Spleen (tissue), 11 donors: ENCODE data around the gene TAS1R3. TPM values are rescaled to one million over a fixed set of nuclear protein-coding genes. Genes with fewer than 3 reads are reported as not detected.

Experiments
- DNase-seq: peaks from one replicate; pipeline ENCODE4 v3.0.0-alpha.2; 2020
- H3K27ac ChIP-seq, 8 donors: fragments of 200-600 bp; sonication (generic) in 7 of 8; 1 replicate in 4 of 8; 2 replicates in 4 of 8; pipeline versions ENCODE4 v1.5.0 to v1.8.0; 2016 to 2021; ENCODE audit warnings: inconsistent platforms in 4 of 8, mild to moderate bottlenecking in 4 of 8, moderate library complexity in 1 of 8
- H3K27me3 ChIP-seq, 7 donors: fragments of 200-600 bp; sonication (generic) in 6 of 7; replicated peaks in 1 of 7; 1 replicate in 4 of 7; 2 replicates in 3 of 7; pipeline versions ENCODE4 v1.5.0 to v1.8.0; 2016 to 2021; ENCODE audit warnings: inconsistent platforms in 3 of 7, mild to moderate bottlenecking in 1 of 7
- H3K36me3 ChIP-seq, 6 donors: fragments of 200-600 bp; sonication (generic) in 5 of 6; 1 replicate in 4 of 6; 2 replicates in 2 of 6; pipeline versions ENCODE4 v1.5.0 to v1.8.0; 2016 to 2021; ENCODE audit warnings: inconsistent platforms in 2 of 6
- H3K4me1 ChIP-seq, 6 donors: fragments of 200-600 bp; sonication (generic) in 5 of 6; 1 replicate in 3 of 6; 2 replicates in 3 of 6; pipeline versions ENCODE4 v1.5.0 to v1.8.0; 2016 to 2021; ENCODE audit warnings: inconsistent platforms in 3 of 6
- H3K4me3 ChIP-seq, 8 donors: fragments of 200-600 bp; sonication (generic) in 7 of 8; 1 replicate in 4 of 8; 2 replicates in 4 of 8; pipeline versions ENCODE4 v1.5.0 to v1.8.0; 2016 to 2021; ENCODE audit warnings: inconsistent platforms in 4 of 8, mild to moderate bottlenecking in 4 of 8, moderate library complexity in 2 of 8
- H3K9me3 ChIP-seq, 8 donors: fragments of 200-600 bp; sonication (generic) in 7 of 8; 1 replicate in 4 of 8; 2 replicates in 4 of 8; pipeline versions ENCODE4 v1.5.0 to v1.8.0; 2016 to 2021; ENCODE audit warnings: inconsistent platforms in 4 of 8
- CTCF ChIP-seq, 11 experiments: fragments of 200-600 bp in 7 of 11; fragments of 450-650 bp in 4 of 11; sonication (generic) in 4 of 11; IDR thresholded peaks in 8 of 11; conservative IDR thresholded peaks in 3 of 11; 1 replicate in 7 of 11; 2 replicates in 4 of 11; pipeline versions ENCODE4 v1.4.0 to v1.8.0; 2016 to 2021; ENCODE audit warnings: antibody characterized with exemption in 11 of 11, inconsistent platforms in 4 of 11, mild to moderate bottlenecking in 1 of 11
- POLR2A ChIP-seq, 3 donors: fragments of 450-650 bp; IDR thresholded peaks; one replicate each; pipeline ENCODE4 v1.5.1; 2017; ENCODE audit warnings: antibody characterized with exemption in 3 of 3, mild to moderate bottlenecking in 1 of 3
- POLR2AphosphoS5 ChIP-seq, 3 donors: sonication (generic); formaldehyde crosslinking; IDR thresholded peaks; one replicate each; pipeline ENCODE4 v1.5.1; 2017; ENCODE audit warnings: antibody characterized with exemption in 3 of 3
- WGBS, 5 donors: extraction: QIAGEN DNeasy Blood & Tissue Kit in 3 of 5; methylation state at CpG; one replicate each; pipeline versions ENCODE4 v1.1.5 to v1.1.7; 2013 to 2018; 5-methylcytosine and 5-hydroxymethylcytosine counted together
- intact Hi-C: fragments of 100-400 bp; cut with DNase I; formaldehyde crosslinking; loops from one replicate; pipeline ENCODE4 v1.15.0; 2023; ENCODE audit warnings: low total_unique reads
- polyA plus RNA-seq, 3 donors: library from polyadenylated mRNA; stranded (reverse); fragments of 200-250 nt; gene quantifications; one replicate each; pipeline ENCODE4 v1.2.1, GENCODE V29; 2013
- total RNA-seq, 7 donors: library from RNA; depleted of rRNA in 3 of 7; stranded (reverse); fragments of >200 nt in 3 of 7; fragmentation: NEBNext Ultra II Directional in 4 of 7; extraction: Animal tissue kit (Norgen Biotek cat#: 25700) in 4 of 7; gene quantifications; one replicate each; pipeline versions ENCODE4 v1.1.0 to v1.2.1, GENCODE V29; 2016 to 2021
- donor health status: healthy with polysubstance abuse.
- donor health status: DM: no; HTN: no; CAD: no; lungs with moderate emphysema.
- donor health status: DM: no; HTN: no; CAD: no.
- donor health status: Bipolar disorder and iron deficiency.
- donor health status: healthy.
- donor health status: DM: no; HTN: no; CAD: no.
- donor health status: DM: yes; HTN: yes; CAD: no.

Gene TAS1R3
- total and polyA plus RNA-seq, 10 donors: 0.23 to 5.9 (median 2.2) TPM

GRCh38 chr1:1334835-1335234 lies 3.8 kb downstream of the TAS1R3 start:
- Histone ChIP-seq H3K4me3 (no peak overlapping the region), H3K36me3 (peaks cover 0 to 45% (median 16%) of the 10 kb centered on the region in 6 donors), H3K27ac (no peak overlapping the region), H3K27me3 (no peaks in the 10 kb centered on the region), H3K4me1 (peaks cover 0 to 37% (median 16%) of the 10 kb centered on the region in 6 donors), H3K9me3 (no peaks in the 10 kb centered on the region)
- intact Hi-C loops: no loop called here
- DNase-seq: no peak
- 74 to 87% (median 78%) methylated on average over 7 to 11 of the region's 11 CpGs for WGBS, 5 donors
- TF ChIP-seq POLR2AphosphoS5 (IDR thresholded peaks at IDR 0.05): no peak
- no peak for TF ChIP-seq POLR2A (IDR thresholded peaks at IDR 0.05)
- no peak for TF ChIP-seq CTCF (IDR thresholded peaks at IDR 0.05 in 8 of 11, conservative IDR thresholded peaks at IDR 0.05 in 3 of 11)

- no peaks in the 10 kb centered on the region for H3K9me3 ChIP-seq
- no peak for DNase-seq
- H3K36me3 ChIP-seq: peaks cover 0 to 50% (median 18%) of the 10 kb centered on the region in 6 donors
- H3K4me3 ChIP-seq: no peak overlapping the region
- peaks cover 0 to 32% (median 14%) of the 10 kb centered on the region in 6 donors for H3K4me1 ChIP-seq
- TF ChIP-seq CTCF (IDR thresholded peaks at IDR 0.05 in 8 of 11, conservative IDR thresholded peaks at IDR 0.05 in 3 of 11): no peak
- no peak for TF ChIP-seq POLR2A (IDR thresholded peaks at IDR 0.05)
- TF ChIP-seq POLR2AphosphoS5 (IDR thresholded peaks at IDR 0.05): peak; percentile 20 to 58 (median 50)
- H3K27ac ChIP-seq: no peak overlapping the region
- intact Hi-C loops: no loop called here
- H3K27me3 ChIP-seq: no peaks in the 10 kb centered on the region
- WGBS, 5 donors: 57 to 79% (median 75%) methylated on average over 12 to 16 of the region's 16 CpGs
Measured at GRCh38 chr1:1335283-1335682, 4.2 kb downstream of the TAS1R3 start.

- peaks cover 0 to 53% (median 19%) of the 10 kb centered on the region in 6 donors for H3K36me3 ChIP-seq
- H3K4me3 ChIP-seq: no peak overlapping the region
- no peak for DNase-seq
- no peak overlapping the region for H3K27ac ChIP-seq
- H3K27me3 ChIP-seq: no peaks in the 10 kb centered on the region
- TF ChIP-seq CTCF (IDR thresholded peaks at IDR 0.05 in 8 of 11, conservative IDR thresholded peaks at IDR 0.05 in 3 of 11) (no peak), POLR2A (IDR thresholded peaks at IDR 0.05) (no peak), POLR2AphosphoS5 (IDR thresholded peaks at IDR 0.05) (no peak)
- H3K9me3 ChIP-seq: no peaks in the 10 kb centered on the region
- intact Hi-C loops: no loop called here
- H3K4me1 ChIP-seq: peaks cover 0 to 27% (median 11%) of the 10 kb centered on the region in 6 donors
- WGBS, 5 donors: 60 to 93% (median 91%) methylated on average over 3 to 21 of the region's 21 CpGs
Measured at GRCh38 chr1:1335792-1336248, 4.7 kb downstream of the TAS1R3 start.

- intact Hi-C loops: no loop called here
- DNase-seq: no peak
- WGBS, 5 donors: 88 to 95% (median 92%) methylated on average over 16 to 26 of the region's 26 CpGs
- Histone ChIP-seq H3K27ac (no peak overlapping the region), H3K4me3 (no peak overlapping the region), H3K9me3 (no peaks in the 10 kb centered on the region), H3K36me3 (peaks cover 0 to 57% (median 19%) of the 10 kb centered on the region in 6 donors), H3K27me3 (no peaks in the 10 kb centered on the region), H3K4me1 (peaks cover 0 to 20% (median 5%) of the 10 kb centered on the region in 6 donors)
- TF ChIP-seq POLR2A (IDR thresholded peaks at IDR 0.05): no peak
- no peak for TF ChIP-seq CTCF (IDR thresholded peaks at IDR 0.05 in 8 of 11, conservative IDR thresholded peaks at IDR 0.05 in 3 of 11)
- TF ChIP-seq POLR2AphosphoS5 (IDR thresholded peaks at IDR 0.05): no peak
Measured at GRCh38 chr1:1336446-1336845, 5.4 kb downstream of the TAS1R3 start.
